K562 (cell line): ENCODE results near the gene ADIPOR2.

Experiments
- CTCF ChIP-seq, 3 experiments: IDR thresholded peaks in 2 of 3; conservative IDR thresholded peaks in 1 of 3; 2 replicates each; pipeline ENCODE4 v1.5.1; 2011 to 2012; ENCODE audit warnings: low read length in 3 of 3, mild to moderate bottlenecking in 3 of 3, control low read depth in 2 of 3, improper control_type of control experiment in 1 of 3, inconsistent platforms in 1 of 3, low read depth in 1 of 3, mixed read lengths in 1 of 3, moderate library complexity in 1 of 3; ENCODE audit not compliant: insufficient read depth in 2 of 3
- DIDO1 ChIP-seq: fragments of 450-650 bp; IDR thresholded peaks from 2 replicates; pipeline ENCODE4 v1.6.1; 2016; ENCODE audit warnings: low read depth, missing biosample characterization, missing genetic modification characterization
- HDGF ChIP-seq: fragments of 450-650 bp; IDR thresholded peaks from 2 replicates; pipeline ENCODE4 v1.6.1; 2016
- NR2C2 ChIP-seq, 2 experiments: fragments of 200-800 bp in 1 of 2; sonication (Bioruptor generic) in 1 of 2; sonication (generic) in 1 of 2; formaldehyde crosslinking in 1 of 2; IDR thresholded peaks; 2 replicates each; pipeline versions ENCODE4 v1.6.1 to v1.8.0; 2016 to 2022; ENCODE audit warnings: mild to moderate bottlenecking in 1 of 2, missing compliant biosample characterization in 1 of 2, missing genetic modification characterization in 1 of 2, missing genetic modification reagents in 1 of 2
- RBM39 ChIP-seq: fragments of 200-400 bp; formaldehyde crosslinking; optimal IDR thresholded peaks from 2 replicates; pipeline ENCODE3; 2018; ENCODE audit warnings: low read depth, low read length
- USF2 ChIP-seq: sonication (generic); formaldehyde crosslinking; IDR thresholded peaks from 2 replicates; pipeline ENCODE4 v1.5.0; 2020; ENCODE audit warnings: missing genetic modification reagents
- WHSC1 ChIP-seq: IDR thresholded peaks from one replicate; pipeline ENCODE4 v1.6.1; 2012; ENCODE audit warnings: low read length, control low read depth, inconsistent platforms
- ZNF3 ChIP-seq: fragments of 250-450 bp; sonication (Bioruptor Pico); IDR thresholded peaks from 2 replicates; pipeline ENCODE4 v1.5.0; 2021; ENCODE audit warnings: mild to moderate bottlenecking, moderate library complexity

- no peak for TF ChIP-seq HDGF
- no peak for TF ChIP-seq WHSC1
- no peak for TF ChIP-seq USF2 (CRISPR knock-in tag)
- TF ChIP-seq RBM39: no peak
- TF ChIP-seq ZNF3: no peak
- TF ChIP-seq CTCF (IDR thresholded peaks at IDR 0.05 in 2 of 3, conservative IDR thresholded peaks at IDR 0.05 in 1 of 3; ENCODE audit: insufficient read depth in 2 of 3, low read depth in 1 of 3, low read length in 3 of 3): no peak
- no peak for TF ChIP-seq DIDO1 (tag)
- TF ChIP-seq NR2C2 (CRISPR knock-in tag; IDR thresholded peaks at IDR 0.05): no peak
- no peak; the same call in 1 of the 2 replicates for TF ChIP-seq NR2C2 (tag; IDR thresholded peaks at IDR 0.05)
Observed at GRCh38 chr12:1660304-1661187, 30.3 kb upstream of the ADIPOR2 start.
